GM18526 (cell line): ENCODE data around the gene OTOF.

Experiments
- POLR2A ChIP-seq: IDR thresholded peaks from 3 replicates; pipeline ENCODE4 v1.6.1; 2011; ENCODE audit not compliant: insufficient read length; ENCODE audit errors: extremely low read depth

The OTOF gene

GRCh38 chr2:26457251-26457666 lies 20.7 kb downstream of the OTOF start:
- no peak for TF ChIP-seq POLR2A

- no peak for TF ChIP-seq POLR2A
Observed at GRCh38 chr2:26456440-26457250, 21.3 kb downstream of the OTOF start.

- no peak for TF ChIP-seq POLR2A
Observed at GRCh38 chr2:26455670-26456439, 22.1 kb downstream of the OTOF start.

GRCh38 chr2:26455037-26455669 lies 22.8 kb downstream of the OTOF start:
- TF ChIP-seq POLR2A: no peak

GRCh38 chr2:26454561-26455001 lies 23.3 kb downstream of the OTOF start:
- no peak for TF ChIP-seq POLR2A

GRCh38 chr2:26453421-26454329 lies 24.2 kb downstream of the OTOF start:
- no peak for TF ChIP-seq POLR2A

GRCh38 chr2:26451700-26452099 lies 26.2 kb downstream of the OTOF start:
- no peak for TF ChIP-seq POLR2A

- no peak for TF ChIP-seq POLR2A
Observed at GRCh38 chr2:26450031-26450635, 27.8 kb downstream of the OTOF start.

- TF ChIP-seq POLR2A: no peak
Observed at GRCh38 chr2:26449278-26450030, 28.5 kb downstream of the OTOF start.

GRCh38 chr2:26448651-26449050 lies 29.3 kb downstream of the OTOF start:
- TF ChIP-seq POLR2A: no peak

GRCh38 chr2:26444236-26444635 lies 33.7 kb downstream of the OTOF start:
- no peak for TF ChIP-seq POLR2A

- no peak for TF ChIP-seq POLR2A
Observed at GRCh38 chr2:26442707-26443106, 35.2 kb downstream of the OTOF start.

- no peak for TF ChIP-seq POLR2A
Observed at GRCh38 chr2:26442301-26442700, 35.6 kb downstream of the OTOF start.

- TF ChIP-seq POLR2A: no peak
Observed at GRCh38 chr2:26438926-26439325, 39.0 kb downstream of the OTOF start.

GRCh38 chr2:26438526-26438925 lies 39.4 kb downstream of the OTOF start:
- no peak for TF ChIP-seq POLR2A
